Parathyroid adenoma (tissue), 2 donors: ENCODE measurements around the gene NRG4.

Experiments
- H2AFZ ChIP-seq: fragments of 300-600 bp; sonication (generic); one replicate; pipeline ENCODE4 v1.7.0; 2017; ENCODE audit warnings: antibody characterized with exemption, mild to moderate bottlenecking
- H3K27ac ChIP-seq: fragments of 300-600 bp; sonication (generic); one replicate; pipeline ENCODE4 v1.7.0; 2017
- H3K27me3 ChIP-seq: fragments of 300-600 bp; sonication (generic); one replicate; pipeline ENCODE4 v1.7.0; 2017; ENCODE audit warnings: low read length; ENCODE audit not compliant: control insufficient read depth, insufficient read depth
- H3K36me3 ChIP-seq: fragments of 300-600 bp; sonication (generic); one replicate; pipeline ENCODE4 v1.7.0; 2017; ENCODE audit warnings: low read length; ENCODE audit not compliant: control insufficient read depth, insufficient read depth
- H3K4me1 ChIP-seq: fragments of 300-600 bp; sonication (generic); one replicate; pipeline ENCODE4 v1.7.0; 2017; ENCODE audit warnings: control low read depth
- H3K4me2 ChIP-seq: fragments of 300-600 bp; sonication (generic); one replicate; pipeline ENCODE4 v1.7.0; 2017; ENCODE audit warnings: low read length
- H3K4me3 ChIP-seq: fragments of 300-600 bp; sonication (generic); one replicate; pipeline ENCODE4 v1.7.0; 2017; ENCODE audit warnings: low read depth, low read length
- H3K79me2 ChIP-seq: fragments of 300-600 bp; sonication (generic); one replicate; pipeline ENCODE4 v1.7.0; 2017; ENCODE audit warnings: control low read depth
- H3K9ac ChIP-seq: fragments of 300-600 bp; sonication (generic); one replicate; pipeline ENCODE4 v1.7.0; 2017; ENCODE audit warnings: mild to moderate bottlenecking
- H3K9me3 ChIP-seq: fragments of 300-600 bp; sonication (generic); one replicate; pipeline ENCODE4 v1.7.0; 2017; ENCODE audit warnings: low read length; ENCODE audit not compliant: control insufficient read depth
- CTCF ChIP-seq: fragments of 300-600 bp; sonication (generic); IDR thresholded peaks from one replicate; pipeline ENCODE4 v1.7.0; 2017; ENCODE audit warnings: antibody characterized with exemption, mild to moderate bottlenecking
- donor health status: primary hyperparathyroidism.

The NRG4 gene

DNA sequence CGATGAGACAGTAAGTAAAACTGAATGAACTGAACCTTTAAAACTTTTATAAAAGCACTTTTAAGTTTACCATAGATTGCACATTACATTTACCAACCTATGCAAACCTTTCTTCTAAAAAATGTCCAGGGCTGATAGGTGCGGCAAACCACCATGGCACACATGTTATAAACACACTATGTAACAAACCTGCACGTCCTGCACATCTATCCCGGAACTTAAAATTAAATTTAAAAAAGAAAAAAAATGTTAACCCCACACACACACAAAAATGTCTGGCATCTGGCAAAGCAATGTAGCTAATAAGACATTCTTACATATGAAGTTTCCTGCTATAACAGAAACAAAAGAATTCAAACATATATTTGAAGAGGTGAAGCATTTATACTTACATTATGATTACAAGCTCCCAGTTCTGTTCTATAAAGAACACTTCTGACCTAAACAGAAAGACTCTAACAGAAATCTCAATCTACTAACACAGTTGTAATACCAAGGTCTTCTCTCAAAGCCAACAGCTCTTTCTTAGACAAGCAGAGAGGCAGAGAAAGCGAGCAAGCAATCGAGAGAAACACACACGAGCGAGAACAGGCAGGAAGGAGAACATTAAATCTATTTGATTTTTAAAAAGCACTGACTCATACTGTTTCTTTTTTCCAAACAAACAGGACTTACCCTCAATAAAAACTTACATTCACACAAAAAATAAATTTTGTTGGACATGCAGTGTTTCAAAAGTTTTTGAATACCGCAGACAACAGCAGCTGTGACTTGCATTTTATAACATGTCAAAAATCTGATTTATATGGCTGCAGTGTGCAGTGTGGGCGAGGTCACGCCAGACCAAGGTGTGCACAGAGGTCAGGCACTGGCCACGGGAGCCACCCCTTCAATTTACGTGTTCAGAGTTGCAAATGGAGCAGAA, at the start of gene NRG4:
NRG4 (minus strand) TSS at position 798 of the 925 bp plus-strand sequence. CDS start 1,194 bp downstream, outside the sequence.
- no peak for TF ChIP-seq CTCF

GRCh38 chr15:76061700-76062099, 49.5 kb upstream of the NRG4 start:
- no peaks in the 10 kb centered on the region for H3K4me1 ChIP-seq
- no peak for TF ChIP-seq CTCF
- no peaks in the 10 kb centered on the region for H3K36me3 ChIP-seq
- no peaks in the 10 kb centered on the region for H3K9me3 ChIP-seq
- H3K9ac ChIP-seq = no peak overlapping the region
- H3K79me2 ChIP-seq = no peaks in the 10 kb centered on the region
- no peak overlapping the region for H3K27ac ChIP-seq
- no peak overlapping the region for H2AFZ ChIP-seq
- no peaks in the 10 kb centered on the region for H3K27me3 ChIP-seq
- H3K4me2 ChIP-seq = no peak overlapping the region
- H3K4me3 ChIP-seq = no peak overlapping the region

More for the DNA sequence above, at the start of gene NRG4:
- no peaks in the 10 kb centered on the region for H3K9me3 ChIP-seq
- H3K4me3 ChIP-seq = no peak within 1 kb of the TSS
- no peak within 1 kb of the TSS for H3K4me2 ChIP-seq
- H3K36me3 ChIP-seq = no peaks in the 10 kb centered on the region
- no peak within 1 kb of the TSS for H3K9ac ChIP-seq
- no peaks in the 10 kb centered on the region for H3K79me2 ChIP-seq
- no peaks in the 10 kb centered on the region for H3K27me3 ChIP-seq
- H3K27ac ChIP-seq = no peak within 1 kb of the TSS
- H2AFZ ChIP-seq = no peak within 1 kb of the TSS
- H3K4me1 ChIP-seq = no peaks in the 10 kb centered on the region

- Histone ChIP-seq H3K9ac (no peak overlapping the region), H3K36me3 (no peaks in the 10 kb centered on the region), H3K4me1 (no peaks in the 10 kb centered on the region), H3K9me3 (no peaks in the 10 kb centered on the region), H3K27ac (no peak overlapping the region), H3K4me2 (peak overlapping the region; percentile 67), H3K4me3 (peak overlapping the region; percentile 39), H2AFZ (no peak overlapping the region), H3K79me2 (no peaks in the 10 kb centered on the region), H3K27me3 (no peaks in the 10 kb centered on the region)
- TF ChIP-seq CTCF = no peak
Measured at GRCh38 chr15:76060118-76060989, 48.1 kb upstream of the NRG4 start.

DNA sequence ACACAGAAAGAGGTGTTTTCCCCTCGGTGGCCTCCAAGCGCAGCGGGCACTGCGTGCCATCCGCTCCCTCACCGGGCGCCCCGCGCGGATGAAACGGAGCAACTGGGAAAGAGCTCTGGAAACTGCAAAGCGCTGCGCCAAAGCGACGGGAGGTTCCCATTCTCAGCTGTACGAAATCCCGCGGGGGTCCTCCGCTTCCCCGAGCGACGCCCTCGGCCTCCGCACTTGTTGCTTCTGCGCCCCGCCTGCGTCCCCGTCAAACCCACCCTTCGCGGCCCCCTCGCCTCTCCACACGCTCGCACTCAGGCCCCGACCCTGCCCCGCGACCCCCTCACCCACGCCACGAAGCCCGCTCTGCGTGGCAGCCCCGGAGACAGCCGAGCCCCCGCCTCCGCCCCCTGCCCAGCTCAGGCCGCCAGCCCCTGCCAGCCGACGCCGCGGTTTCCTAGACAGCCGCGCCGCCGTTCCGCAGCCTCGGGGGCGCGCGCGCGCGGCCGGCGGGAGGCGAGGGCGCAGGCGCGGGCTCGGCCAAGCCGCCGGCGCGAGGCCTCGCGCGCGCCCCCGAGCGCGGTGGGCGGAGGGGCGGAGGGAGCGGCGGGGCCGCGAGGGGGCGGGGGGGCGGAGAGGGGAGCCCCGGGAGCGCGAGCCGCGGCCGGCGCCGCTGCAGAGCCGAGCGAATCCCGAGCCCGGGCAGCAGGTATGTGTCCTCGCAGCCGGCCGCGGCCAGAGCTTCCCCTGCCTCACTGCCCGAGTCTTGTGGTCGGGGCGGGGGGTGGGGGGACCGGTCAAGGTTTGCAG, 47.3 kb upstream of the NRG4 start, which contains the start of gene TMEM266:
TMEM266 (plus strand) TSS at position 666 of the 798 bp plus-strand sequence. CDS start 74,279 bp downstream, outside the sequence.
- H3K27me3 ChIP-seq = no peaks in the 10 kb centered on the region
- H3K4me3 ChIP-seq = peak within 1 kb of the TSS; percentile 57
- no peaks in the 10 kb centered on the region for H3K36me3 ChIP-seq
- peak within 1 kb of the TSS; percentile 74 for H3K4me2 ChIP-seq
- no peak within 1 kb of the TSS for H3K9ac ChIP-seq
- no peak within 1 kb of the TSS for H3K27ac ChIP-seq
- no peaks in the 10 kb centered on the region for H3K9me3 ChIP-seq
- TF ChIP-seq CTCF = no peak
- H2AFZ ChIP-seq = peak within 1 kb of the TSS; percentile 62
- H3K79me2 ChIP-seq = no peaks in the 10 kb centered on the region
- no peaks in the 10 kb centered on the region for H3K4me1 ChIP-seq
